ENCODE measurements around the gene CCDC178. TPM values are rescaled to one million over a fixed set of nuclear protein-coding genes. Genes with fewer than 3 reads are reported as not detected.

CCDC178 gene
- total RNA-seq, 1 donor from 2014 or later: 0.27 TPM

DNA sequence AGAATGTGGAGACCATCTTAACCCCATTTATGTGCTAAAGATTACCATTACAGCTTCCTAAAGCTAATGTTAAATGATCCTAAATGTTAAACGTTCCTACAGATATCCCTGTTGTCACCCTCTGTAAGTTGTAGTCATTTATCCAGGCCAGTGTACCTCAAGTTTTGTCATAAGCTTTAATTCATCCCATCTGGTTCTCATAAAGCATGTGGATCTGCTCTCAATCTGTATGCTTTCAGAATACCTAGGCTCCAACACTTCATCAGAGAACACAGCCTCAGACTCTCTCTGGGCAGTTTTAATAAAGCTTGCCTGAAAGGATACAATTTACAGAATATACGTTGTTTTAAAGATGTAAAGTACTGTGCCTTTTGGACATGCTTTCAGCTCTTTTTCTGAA, 4.2 kb upstream of the CCDC178 start:
- Histone ChIP-seq H3K27me3 (ENCODE audit: low read depth) (peaks cover 3% of the 10 kb centered on the region), H3K9me3 (replicated peaks) (no peaks in the 10 kb centered on the region), H3K36me3 (no peaks in the 10 kb centered on the region), H3K4me3 (no peak overlapping the region), H3K27ac (replicated peaks) (no peak overlapping the region), H3K4me1 (peaks cover 3% of the 10 kb centered on the region)
- intact Hi-C loops (cut with micrococcal nuclease): no loop called here
- no peak for DNase-seq
- TF ChIP-seq, protein P1, sequence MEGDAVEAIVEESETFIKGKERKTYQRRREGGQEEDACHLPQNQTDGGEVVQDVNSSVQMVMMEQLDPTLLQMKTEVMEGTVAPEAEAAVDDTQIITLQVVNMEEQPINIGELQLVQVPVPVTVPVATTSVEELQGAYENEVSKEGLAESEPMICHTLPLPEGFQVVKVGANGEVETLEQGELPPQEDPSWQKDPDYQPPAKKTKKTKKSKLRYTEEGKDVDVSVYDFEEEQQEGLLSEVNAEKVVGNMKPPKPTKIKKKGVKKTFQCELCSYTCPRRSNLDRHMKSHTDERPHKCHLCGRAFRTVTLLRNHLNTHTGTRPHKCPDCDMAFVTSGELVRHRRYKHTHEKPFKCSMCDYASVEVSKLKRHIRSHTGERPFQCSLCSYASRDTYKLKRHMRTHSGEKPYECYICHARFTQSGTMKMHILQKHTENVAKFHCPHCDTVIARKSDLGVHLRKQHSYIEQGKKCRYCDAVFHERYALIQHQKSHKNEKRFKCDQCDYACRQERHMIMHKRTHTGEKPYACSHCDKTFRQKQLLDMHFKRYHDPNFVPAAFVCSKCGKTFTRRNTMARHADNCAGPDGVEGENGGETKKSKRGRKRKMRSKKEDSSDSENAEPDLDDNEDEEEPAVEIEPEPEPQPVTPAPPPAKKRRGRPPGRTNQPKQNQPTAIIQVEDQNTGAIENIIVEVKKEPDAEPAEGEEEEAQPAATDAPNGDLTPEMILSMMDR (IDR thresholded peaks at IDR 0.05; ENCODE audit: borderline replicate concordance): no peak

DNA sequence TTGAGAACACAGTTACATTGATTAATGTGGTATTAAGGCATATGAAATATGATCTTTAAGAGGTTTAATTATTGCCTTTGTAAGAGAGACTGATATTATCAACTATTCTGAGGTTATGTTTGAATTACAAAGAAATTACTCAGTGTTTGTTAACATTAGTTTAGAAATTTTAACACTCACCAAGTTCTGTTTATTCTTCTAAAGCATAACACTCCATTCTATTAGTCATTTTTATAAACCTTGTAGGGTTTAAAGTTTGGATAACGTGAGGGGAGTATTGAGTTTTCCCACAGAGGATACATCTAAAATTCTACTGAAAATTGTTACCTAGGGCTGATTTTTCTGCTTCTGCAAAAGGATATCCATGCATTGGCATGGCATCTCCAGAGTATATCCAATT, 7.7 kb downstream of the CCDC178 start:
- intact Hi-C loops (cut with micrococcal nuclease): no loop called here
- DNase-seq: no peak
- TF ChIP-seq, protein P1 (IDR thresholded peaks at IDR 0.05; ENCODE audit: borderline replicate concordance): no peak
- H3K36me3 ChIP-seq: no peaks in the 10 kb centered on the region
- H3K9me3 ChIP-seq (replicated peaks): no peaks in the 10 kb centered on the region
- no peak overlapping the region for H3K27ac ChIP-seq (replicated peaks)
- H3K4me3 ChIP-seq: no peak overlapping the region
- H3K4me1 ChIP-seq: no peaks in the 10 kb centered on the region
- H3K27me3 ChIP-seq (ENCODE audit: low read depth): no peaks in the 10 kb centered on the region

DNA sequence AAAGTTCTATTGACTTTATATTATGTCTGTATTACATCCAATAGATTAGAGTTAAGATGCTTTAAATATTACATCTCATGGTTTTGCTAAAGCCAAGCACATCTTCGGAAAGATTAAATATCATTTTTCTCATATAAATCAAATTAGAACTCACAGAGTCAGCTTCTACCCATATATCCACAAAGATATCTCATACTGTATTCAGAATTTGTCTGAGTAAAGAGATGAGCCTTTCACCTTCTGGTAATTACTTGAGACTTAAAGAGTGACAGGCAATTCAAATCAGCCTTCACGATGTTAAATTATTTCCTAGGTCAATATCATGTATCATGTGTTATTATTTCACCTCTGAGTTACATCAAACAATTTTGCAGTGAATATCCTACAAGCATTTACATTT, 13.0 kb downstream of the CCDC178 start:
- intact Hi-C loops (cut with micrococcal nuclease): no loop called here
- TF ChIP-seq, protein P1 (IDR thresholded peaks at IDR 0.05; ENCODE audit: borderline replicate concordance): no peak
- DNase-seq: no peak
- H3K9me3 ChIP-seq (replicated peaks): no peaks in the 10 kb centered on the region
- H3K4me3 ChIP-seq: no peak overlapping the region
- no peaks in the 10 kb centered on the region for H3K4me1 ChIP-seq
- H3K36me3 ChIP-seq: no peaks in the 10 kb centered on the region
- no peak overlapping the region for H3K27ac ChIP-seq (replicated peaks)
- H3K27me3 ChIP-seq (ENCODE audit: low read depth): no peaks in the 10 kb centered on the region

DNA sequence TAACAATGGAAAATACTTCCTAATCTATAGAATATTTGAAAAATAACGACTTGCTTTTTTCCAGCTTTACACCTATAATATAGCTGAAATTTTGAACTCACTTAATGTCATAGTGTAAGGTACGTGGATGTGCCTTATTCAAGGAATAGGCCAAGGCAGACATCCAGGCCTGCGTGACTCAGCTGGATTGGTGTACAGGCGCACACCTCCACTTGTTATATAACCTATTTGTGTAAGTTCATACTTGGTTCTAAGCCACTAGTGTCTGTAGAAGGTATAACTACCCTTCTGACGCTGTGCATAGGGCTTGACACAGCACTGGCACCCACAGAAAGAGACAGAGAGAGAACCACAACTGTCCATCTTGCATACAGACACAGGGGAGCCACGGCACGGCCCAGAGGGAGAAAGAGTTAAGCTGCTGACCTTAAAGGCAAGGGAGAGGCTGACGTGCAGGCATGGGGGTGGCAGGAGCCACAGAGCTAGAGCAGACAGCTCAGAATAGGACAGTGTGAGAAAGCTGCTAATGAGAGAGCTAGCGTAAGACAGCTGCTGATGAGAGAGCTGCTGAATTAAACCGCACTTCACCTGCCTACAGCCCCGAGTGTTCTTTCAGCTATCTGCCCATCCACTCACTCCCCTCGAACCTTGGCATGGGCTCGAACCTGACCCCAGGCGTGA, 16.1 kb downstream of the CCDC178 start:
- no peak for DNase-seq
- Histone ChIP-seq H3K36me3 (no peaks in the 10 kb centered on the region), H3K4me3 (no peak overlapping the region), H3K9me3 (replicated peaks) (peaks cover 7% of the 10 kb centered on the region), H3K27me3 (ENCODE audit: low read depth) (no peaks in the 10 kb centered on the region), H3K27ac (replicated peaks) (no peak overlapping the region), H3K4me1 (no peaks in the 10 kb centered on the region)
- intact Hi-C loops (cut with micrococcal nuclease): no loop called here
- TF ChIP-seq, protein P1 (IDR thresholded peaks at IDR 0.05; ENCODE audit: borderline replicate concordance): no peak

DNA sequence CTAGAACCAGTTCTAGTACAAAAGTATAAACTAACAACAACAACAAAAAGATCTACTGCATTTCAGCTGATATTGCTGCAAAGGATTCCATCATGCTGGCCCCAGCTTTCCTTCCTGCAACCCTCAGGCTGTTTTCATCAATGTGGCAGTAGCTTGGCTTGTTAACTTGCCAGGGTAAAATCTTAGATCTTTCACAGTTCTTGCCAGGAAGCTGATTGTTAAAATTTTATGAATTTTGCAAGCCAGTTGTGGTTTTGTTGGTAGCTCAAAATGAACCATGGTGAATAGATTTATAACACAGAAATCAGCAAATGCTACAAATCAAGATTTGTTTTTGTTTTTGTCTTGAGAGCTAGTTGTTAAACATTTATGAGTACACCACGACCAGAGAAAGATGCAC, 19.3 kb downstream of the CCDC178 start:
- peaks cover 21% of the 10 kb centered on the region for H3K9me3 ChIP-seq (replicated peaks)
- no peaks in the 10 kb centered on the region for H3K4me1 ChIP-seq
- TF ChIP-seq, protein P1 (IDR thresholded peaks at IDR 0.05; ENCODE audit: borderline replicate concordance): no peak
- no peak overlapping the region for H3K27ac ChIP-seq (replicated peaks)
- H3K27me3 ChIP-seq (ENCODE audit: low read depth): no peaks in the 10 kb centered on the region
- intact Hi-C loops (cut with micrococcal nuclease): no loop called here
- no peak for DNase-seq
- no peaks in the 10 kb centered on the region for H3K36me3 ChIP-seq
- no peak overlapping the region for H3K4me3 ChIP-seq
